Activated naive CD4-positive, alpha-beta T cell treated with anti-CD3 and anti-CD28 coated beads, Interleukin-2, amount 50 U/mL, for 24 hours (primary cell): Measurements from ENCODE around the gene WDFY1.
"Not testable (repeated sequence)": the region's sequence is repeated elsewhere in the genome, so short reads cannot be mapped to it uniquely, and the experiment has no call there.

Experiments
- H3K27ac Mint-ChIP-seq: one replicate; pipeline ENCODE4 v1.8.0; 2021; ENCODE audit warnings: mild to moderate bottlenecking, mixed read lengths
- H3K27me3 Mint-ChIP-seq: one replicate; pipeline ENCODE4 v1.8.0; 2021; ENCODE audit warnings: mixed read lengths
- H3K36me3 Mint-ChIP-seq: one replicate; pipeline ENCODE4 v1.8.0; 2021; ENCODE audit warnings: mixed read lengths
- H3K4me1 Mint-ChIP-seq: one replicate; pipeline ENCODE4 v1.8.0; 2021; ENCODE audit warnings: mixed read lengths
- H3K4me3 Mint-ChIP-seq: one replicate; pipeline ENCODE4 v1.8.0; 2021; ENCODE audit warnings: mild to moderate bottlenecking, mixed read lengths
- H3K9me3 Mint-ChIP-seq: one replicate; pipeline ENCODE4 v1.8.0; 2021; ENCODE audit warnings: mixed read lengths

Gene WDFY1

GRCh38 chr2:223944166-223944702 is 901 bp downstream of the WDFY1 start:
- peak overlapping the region; percentile 90 for H3K4me3 Mint-ChIP-seq
- peaks cover 64% of the 10 kb centered on the region for H3K4me1 Mint-ChIP-seq
- peaks cover 8% of the 10 kb centered on the region for H3K36me3 Mint-ChIP-seq
- H3K27ac Mint-ChIP-seq = peak overlapping the region; percentile 88
- H3K27me3 Mint-ChIP-seq = no peaks in the 10 kb centered on the region
- no peaks in the 10 kb centered on the region for H3K9me3 Mint-ChIP-seq

GRCh38 chr2:223943561-223944008 is 1.6 kb downstream of the WDFY1 start:
- peaks cover 8% of the 10 kb centered on the region for H3K36me3 Mint-ChIP-seq
- peaks cover 66% of the 10 kb centered on the region for H3K4me1 Mint-ChIP-seq
- no peaks in the 10 kb centered on the region for H3K27me3 Mint-ChIP-seq
- no peaks in the 10 kb centered on the region for H3K9me3 Mint-ChIP-seq
- peak overlapping the region; percentile 90 for H3K4me3 Mint-ChIP-seq
- H3K27ac Mint-ChIP-seq = peak overlapping the region; percentile 88

GRCh38 chr2:223943135-223943534 is 2.0 kb downstream of the WDFY1 start:
- H3K27me3 Mint-ChIP-seq = no peaks in the 10 kb centered on the region
- H3K4me3 Mint-ChIP-seq = peak overlapping the region; percentile 90
- H3K4me1 Mint-ChIP-seq = peaks cover 67% of the 10 kb centered on the region
- H3K27ac Mint-ChIP-seq = peak overlapping the region; percentile 82
- no peaks in the 10 kb centered on the region for H3K9me3 Mint-ChIP-seq
- H3K36me3 Mint-ChIP-seq = peaks cover 8% of the 10 kb centered on the region

- Mint-ChIP-seq H3K4me1 (peaks cover 72% of the 10 kb centered on the region), H3K27me3 (no peaks in the 10 kb centered on the region), H3K27ac (peak overlapping the region; percentile 98), H3K4me3 (peak overlapping the region; percentile 72), H3K36me3 (peaks cover 8% of the 10 kb centered on the region), H3K9me3 (no peaks in the 10 kb centered on the region)
These were observed 3.4 kb downstream of the WDFY1 start for GRCh38 chr2:223941579-223942277.

- H3K4me3 Mint-ChIP-seq = peak overlapping the region; percentile 34
- H3K9me3 Mint-ChIP-seq, H3K36me3 Mint-ChIP-seq, H3K27me3 Mint-ChIP-seq: not testable (repeated sequence)
- H3K4me1 Mint-ChIP-seq = peaks cover 80% of the 10 kb centered on the region
- peak overlapping the region; percentile 86 for H3K27ac Mint-ChIP-seq
These were observed 5.7 kb downstream of the WDFY1 start for GRCh38 chr2:223939438-223939837.

GRCh38 chr2:223937535-223937934 is 7.6 kb downstream of the WDFY1 start:
- H3K4me3 Mint-ChIP-seq = no peak overlapping the region
- H3K36me3 Mint-ChIP-seq = peaks cover 8% of the 10 kb centered on the region
- H3K4me1 Mint-ChIP-seq = peaks cover 79% of the 10 kb centered on the region
- H3K27ac Mint-ChIP-seq = peak overlapping the region; percentile 79
- H3K27me3 Mint-ChIP-seq = no peaks in the 10 kb centered on the region
- no peaks in the 10 kb centered on the region for H3K9me3 Mint-ChIP-seq

- Mint-ChIP-seq H3K36me3 (peaks cover 8% of the 10 kb centered on the region), H3K4me3 (peak overlapping the region; percentile 26), H3K27ac (peak overlapping the region; percentile 79), H3K4me1 (peaks cover 81% of the 10 kb centered on the region), H3K9me3 (no peaks in the 10 kb centered on the region), H3K27me3 (no peaks in the 10 kb centered on the region)
These were observed 8.2 kb downstream of the WDFY1 start for GRCh38 chr2:223936862-223937326.

GRCh38 chr2:223935459-223936125 is 9.5 kb downstream of the WDFY1 start:
- Mint-ChIP-seq H3K4me1 (peaks cover 81% of the 10 kb centered on the region), H3K9me3 (no peaks in the 10 kb centered on the region), H3K36me3 (peaks cover 4% of the 10 kb centered on the region), H3K27ac (peak overlapping the region; percentile 81), H3K4me3 (no peak overlapping the region), H3K27me3 (no peaks in the 10 kb centered on the region)

- Mint-ChIP-seq H3K4me1 (peaks cover 87% of the 10 kb centered on the region), H3K27me3 (no peaks in the 10 kb centered on the region), H3K27ac (no peak overlapping the region)
These were observed 10.3 kb downstream of the WDFY1 start for GRCh38 chr2:223934870-223935269.

GRCh38 chr2:223932816-223933800 is 12.0 kb downstream of the WDFY1 start:
- Mint-ChIP-seq H3K4me3 (no peak overlapping the region), H3K27ac (no peak overlapping the region), H3K9me3 (no peaks in the 10 kb centered on the region), H3K36me3 (peaks cover 3% of the 10 kb centered on the region), H3K4me1 (peaks cover 83% of the 10 kb centered on the region), H3K27me3 (no peaks in the 10 kb centered on the region)

More at GRCh38 chr2:223934870-223935269, 10.3 kb downstream of the WDFY1 start:
- no peak overlapping the region for H3K4me3 Mint-ChIP-seq
- no peaks in the 10 kb centered on the region for H3K9me3 Mint-ChIP-seq
- H3K36me3 Mint-ChIP-seq = peaks cover 4% of the 10 kb centered on the region

GRCh38 chr2:223930103-223930976 is 14.8 kb downstream of the WDFY1 start:
- Mint-ChIP-seq H3K36me3 (peaks cover 5% of the 10 kb centered on the region), H3K9me3 (no peaks in the 10 kb centered on the region), H3K4me1 (peaks cover 68% of the 10 kb centered on the region), H3K27ac (peak overlapping the region; percentile 70), H3K27me3 (no peaks in the 10 kb centered on the region), H3K4me3 (peak overlapping the region; percentile 30)

- Mint-ChIP-seq H3K4me1 (peaks cover 61% of the 10 kb centered on the region), H3K4me3 (peak overlapping the region; percentile 30)
These were observed 15.5 kb downstream of the WDFY1 start for GRCh38 chr2:223929571-223930102.

GRCh38 chr2:223928113-223929006 is 16.8 kb downstream of the WDFY1 start:
- no peaks in the 10 kb centered on the region for H3K9me3 Mint-ChIP-seq
- no peaks in the 10 kb centered on the region for H3K27me3 Mint-ChIP-seq
- H3K4me1 Mint-ChIP-seq = peaks cover 60% of the 10 kb centered on the region
- no peak overlapping the region for H3K27ac Mint-ChIP-seq
- peak overlapping the region; percentile 4 for H3K4me3 Mint-ChIP-seq
- peaks cover 5% of the 10 kb centered on the region for H3K36me3 Mint-ChIP-seq

More at GRCh38 chr2:223929571-223930102, 15.5 kb downstream of the WDFY1 start:
- Mint-ChIP-seq H3K9me3 (no peaks in the 10 kb centered on the region), H3K36me3 (peaks cover 5% of the 10 kb centered on the region), H3K27ac (peak overlapping the region; percentile 70), H3K27me3 (no peaks in the 10 kb centered on the region)
